ENCODE data around the gene EFCAB12.

Gene EFCAB12

GRCh38 chr3:129428007-129428375 is 445 bp downstream of the EFCAB12 start:
- Histone ChIP-seq H3K79me1 (ENCODE audit: low read depth, low read length) (no peaks in the 10 kb centered on the region), H3K23ac (ENCODE audit: low read depth, low read length, poor library complexity) (no peak overlapping the region), H2BK15ac (ENCODE audit: low read length) (no peak overlapping the region), H3K9ac (ENCODE audit: low read depth, low read length, poor library complexity) (peak overlapping the region; percentile 94), H2BK5ac (ENCODE audit: low read length) (no peak overlapping the region), H3K4ac (ENCODE audit: low read length) (no peak overlapping the region), H2AK5ac (ENCODE audit: low read depth, low read length) (no peak overlapping the region), H3K4me3 (ENCODE audit: low read length in 2 of 2) (peak overlapping the region; percentile 52 to 81), H3K27me3 (ENCODE audit: control insufficient read depth in 3 of 3, insufficient read depth in 3 of 3, low read depth in 1 of 3, low read length in 3 of 3) (no peaks in the 10 kb centered on the region), H3K14ac (ENCODE audit: low read length) (no peak overlapping the region), H3K18ac (ENCODE audit: low read length) (no peak overlapping the region), H4K91ac (ENCODE audit: low read depth, low read length, poor library complexity) (no peak overlapping the region), H3K27ac (replicated peaks; ENCODE audit: low read length) (no peak overlapping the region), H2BK120ac (ENCODE audit: low read depth, low read length) (no peak overlapping the region), H2BK12ac (ENCODE audit: low read length) (no peak overlapping the region), H3K4me1 (ENCODE audit: control insufficient read depth in 2 of 2, insufficient read depth in 1 of 2, low read depth in 1 of 2, low read length in 2 of 2) (peaks cover 11 to 18% of the 10 kb centered on the region in 2 donors), H3K4me2 (ENCODE audit: insufficient read depth, low read length, poor library complexity, severe bottlenecking) (peak overlapping the region; percentile 100), H3K36me3 (replicated peaks in 1 of 2; ENCODE audit: control insufficient read depth in 2 of 2, insufficient read depth in 2 of 2, low read length in 2 of 2) (peaks cover 11 to 35% of the 10 kb centered on the region in 2 donors), H4K8ac (ENCODE audit: low read depth, low read length) (no peak overlapping the region), H2AFZ (ENCODE audit: low read length) (peak overlapping the region; percentile 85), H3K9me3 (replicated peaks in 1 of 2; ENCODE audit: control insufficient read depth in 2 of 2, insufficient read depth in 1 of 2, low read depth in 1 of 2, low read length in 2 of 2) (no peaks in the 10 kb centered on the region)
- DNase-seq (ENCODE audit: low spot score): no peak
- WGBS, 2 donors (ENCODE audit: extremely low coverage in 2 of 2, insufficient read length in 2 of 2, insufficient replicate concordance in 1 of 2): no CpG with 5 or more reads among the region's 8 CpGs

GRCh38 chr3:129425619-129426018 is 2.8 kb downstream of the EFCAB12 start:
- no peak overlapping the region for H2BK12ac ChIP-seq (ENCODE audit: low read length)
- H3K9me3 ChIP-seq (replicated peaks in 1 of 2; ENCODE audit: control insufficient read depth in 2 of 2, insufficient read depth in 1 of 2, low read depth in 1 of 2, low read length in 2 of 2): no peaks in the 10 kb centered on the region
- peak overlapping the region; percentile 63 for H2AFZ ChIP-seq (ENCODE audit: low read length)
- no peak for DNase-seq (ENCODE audit: low spot score)
- H3K14ac ChIP-seq (ENCODE audit: low read length): no peak overlapping the region
- no peak overlapping the region for H2BK120ac ChIP-seq (ENCODE audit: low read depth, low read length)
- no peaks in the 10 kb centered on the region for H3K27me3 ChIP-seq (ENCODE audit: control insufficient read depth in 3 of 3, insufficient read depth in 3 of 3, low read depth in 1 of 3, low read length in 3 of 3)
- no peak overlapping the region for H3K4me3 ChIP-seq (ENCODE audit: low read length in 2 of 2)
- no peak overlapping the region for H2BK5ac ChIP-seq (ENCODE audit: low read length)
- no peak overlapping the region for H3K9ac ChIP-seq (ENCODE audit: low read depth, low read length, poor library complexity)
- H3K4me2 ChIP-seq (ENCODE audit: insufficient read depth, low read length, poor library complexity, severe bottlenecking): no peak overlapping the region
- no peak overlapping the region for H3K18ac ChIP-seq (ENCODE audit: low read length)
- no peak overlapping the region for H2BK15ac ChIP-seq (ENCODE audit: low read length)
- no peak overlapping the region for H4K91ac ChIP-seq (ENCODE audit: low read depth, low read length, poor library complexity)
- no CpG with 5 or more reads among the region's 2 CpGs for WGBS, 2 donors (ENCODE audit: extremely low coverage in 2 of 2, insufficient read length in 2 of 2, insufficient replicate concordance in 1 of 2)
- no peak overlapping the region for H4K8ac ChIP-seq (ENCODE audit: low read depth, low read length)
- no peak overlapping the region for H3K4ac ChIP-seq (ENCODE audit: low read length)
- H3K4me1 ChIP-seq (ENCODE audit: control insufficient read depth in 2 of 2, insufficient read depth in 1 of 2, low read depth in 1 of 2, low read length in 2 of 2): peaks cover 9 to 18% of the 10 kb centered on the region in 2 donors
- no peaks in the 10 kb centered on the region for H3K79me1 ChIP-seq (ENCODE audit: low read depth, low read length)
- no peak overlapping the region for H3K23ac ChIP-seq (ENCODE audit: low read depth, low read length, poor library complexity)
- peaks cover 0 to 12% of the 10 kb centered on the region in 2 donors for H3K36me3 ChIP-seq (replicated peaks in 1 of 2; ENCODE audit: control insufficient read depth in 2 of 2, insufficient read depth in 2 of 2, low read length in 2 of 2)
- H2AK5ac ChIP-seq (ENCODE audit: low read depth, low read length): no peak overlapping the region
- H3K27ac ChIP-seq (replicated peaks; ENCODE audit: low read length): no peak overlapping the region

- Histone ChIP-seq H3K9me3 (replicated peaks in 1 of 2; ENCODE audit: control insufficient read depth in 2 of 2, insufficient read depth in 1 of 2, low read depth in 1 of 2, low read length in 2 of 2) (no peaks in the 10 kb centered on the region), H3K27ac (replicated peaks; ENCODE audit: low read length) (no peak overlapping the region), H3K27me3 (ENCODE audit: control insufficient read depth in 3 of 3, insufficient read depth in 3 of 3, low read depth in 1 of 3, low read length in 3 of 3) (no peaks in the 10 kb centered on the region), H3K79me1 (ENCODE audit: low read depth, low read length) (no peaks in the 10 kb centered on the region), H3K18ac (ENCODE audit: low read length) (no peak overlapping the region), H2AFZ (ENCODE audit: low read length) (peak overlapping the region; percentile 63), H2BK120ac (ENCODE audit: low read depth, low read length) (no peak overlapping the region), H3K4me2 (ENCODE audit: insufficient read depth, low read length, poor library complexity, severe bottlenecking) (no peak overlapping the region), H3K14ac (ENCODE audit: low read length) (no peak overlapping the region), H2BK5ac (ENCODE audit: low read length) (no peak overlapping the region), H2BK12ac (ENCODE audit: low read length) (no peak overlapping the region), H3K4me1 (ENCODE audit: control insufficient read depth in 2 of 2, insufficient read depth in 1 of 2, low read depth in 1 of 2, low read length in 2 of 2) (peaks cover 9 to 18% of the 10 kb centered on the region in 2 donors), H2AK5ac (ENCODE audit: low read depth, low read length) (no peak overlapping the region), H3K4me3 (ENCODE audit: low read length in 2 of 2) (no peak overlapping the region), H3K4ac (ENCODE audit: low read length) (no peak overlapping the region), H4K91ac (ENCODE audit: low read depth, low read length, poor library complexity) (no peak overlapping the region), H2BK15ac (ENCODE audit: low read length) (no peak overlapping the region), H3K23ac (ENCODE audit: low read depth, low read length, poor library complexity) (no peak overlapping the region), H3K9ac (ENCODE audit: low read depth, low read length, poor library complexity) (no peak overlapping the region), H3K36me3 (replicated peaks in 1 of 2; ENCODE audit: control insufficient read depth in 2 of 2, insufficient read depth in 2 of 2, low read length in 2 of 2) (peaks cover 0 to 9% of the 10 kb centered on the region in 2 donors), H4K8ac (ENCODE audit: low read depth, low read length) (no peak overlapping the region)
- no peak for DNase-seq (ENCODE audit: low spot score)
- no CpG with 5 or more reads among the region's 3 CpGs for WGBS, 2 donors (ENCODE audit: extremely low coverage in 2 of 2, insufficient read length in 2 of 2, insufficient replicate concordance in 1 of 2)
Measured at GRCh38 chr3:129425213-129425612, 3.2 kb downstream of the EFCAB12 start.

GRCh38 chr3:129424185-129424841 is 4.1 kb downstream of the EFCAB12 start:
- no peak for DNase-seq (ENCODE audit: low spot score)
- Histone ChIP-seq H3K36me3 (replicated peaks in 1 of 2; ENCODE audit: control insufficient read depth in 2 of 2, insufficient read depth in 2 of 2, low read length in 2 of 2) (no peaks in the 10 kb centered on the region), H3K14ac (ENCODE audit: low read length) (no peak overlapping the region), H3K9ac (ENCODE audit: low read depth, low read length, poor library complexity) (no peak overlapping the region), H3K9me3 (replicated peaks in 1 of 2; ENCODE audit: control insufficient read depth in 2 of 2, insufficient read depth in 1 of 2, low read depth in 1 of 2, low read length in 2 of 2) (no peaks in the 10 kb centered on the region), H3K4ac (ENCODE audit: low read length) (no peak overlapping the region), H3K79me1 (ENCODE audit: low read depth, low read length) (no peaks in the 10 kb centered on the region), H2AFZ (ENCODE audit: low read length) (peak overlapping the region; percentile 75), H3K4me3 (ENCODE audit: low read length in 2 of 2) (no peak overlapping the region), H2BK5ac (ENCODE audit: low read length) (no peak overlapping the region), H2BK120ac (ENCODE audit: low read depth, low read length) (no peak overlapping the region), H4K8ac (ENCODE audit: low read depth, low read length) (no peak overlapping the region), H3K4me2 (ENCODE audit: insufficient read depth, low read length, poor library complexity, severe bottlenecking) (no peak overlapping the region), H3K23ac (ENCODE audit: low read depth, low read length, poor library complexity) (no peak overlapping the region), H3K27ac (replicated peaks; ENCODE audit: low read length) (no peak overlapping the region), H3K18ac (ENCODE audit: low read length) (no peak overlapping the region), H4K91ac (ENCODE audit: low read depth, low read length, poor library complexity) (no peak overlapping the region), H2BK15ac (ENCODE audit: low read length) (no peak overlapping the region), H2BK12ac (ENCODE audit: low read length) (no peak overlapping the region), H3K4me1 (ENCODE audit: control insufficient read depth in 2 of 2, insufficient read depth in 1 of 2, low read depth in 1 of 2, low read length in 2 of 2) (peaks cover 9 to 15% of the 10 kb centered on the region in 2 donors), H2AK5ac (ENCODE audit: low read depth, low read length) (no peak overlapping the region), H3K27me3 (ENCODE audit: control insufficient read depth in 3 of 3, insufficient read depth in 3 of 3, low read depth in 1 of 3, low read length in 3 of 3) (no peaks in the 10 kb centered on the region)
- no CpG with 5 or more reads among the region's 4 CpGs for WGBS, 2 donors (ENCODE audit: extremely low coverage in 2 of 2, insufficient read length in 2 of 2, insufficient replicate concordance in 1 of 2)
